PFSK-1 (cell line): ENCODE results near the gene POU2F2.

ENCODE experiments used
- FOXP2 ChIP-seq: optimal IDR thresholded peaks from 2 replicates; pipeline ENCODE3; 2011; ENCODE audit warnings: borderline replicate concordance, control low read depth, inconsistent platforms; ENCODE audit not compliant: insufficient read depth; ENCODE audit errors: extremely low read length, extremely low read depth
- POLR2AphosphoS5 ChIP-seq: IDR thresholded peaks from 2 replicates; pipeline ENCODE4 v1.6.1; 2012; ENCODE audit warnings: low read depth, mild to moderate bottlenecking, control low read depth, low read length, moderate library complexity
- SIN3A ChIP-seq: IDR thresholded peaks from 2 replicates; pipeline ENCODE4 v1.6.1; 2012; ENCODE audit warnings: mild to moderate bottlenecking, low read length, moderate library complexity, borderline replicate concordance; ENCODE audit not compliant: insufficient read depth
- TAF1 ChIP-seq: IDR thresholded peaks from 2 replicates; pipeline ENCODE4 v1.6.1; 2012; ENCODE audit warnings: low read length, control low read depth, borderline replicate concordance; ENCODE audit not compliant: insufficient read depth
- TF ChIP-seq, protein P1 (sequence below), 2 experiments: IDR thresholded peaks; 2 replicates each; pipeline versions ENCODE4 v1.6.1 to v1.8.0; 2011 to 2012; ENCODE audit warnings: low read depth in 2 of 2, low read length in 2 of 2, control low read depth in 1 of 2, inconsistent platforms in 1 of 2, mild to moderate bottlenecking in 1 of 2, moderate library complexity in 1 of 2; ENCODE audit not compliant: insufficient read depth in 1 of 2

Gene POU2F2

DNA sequence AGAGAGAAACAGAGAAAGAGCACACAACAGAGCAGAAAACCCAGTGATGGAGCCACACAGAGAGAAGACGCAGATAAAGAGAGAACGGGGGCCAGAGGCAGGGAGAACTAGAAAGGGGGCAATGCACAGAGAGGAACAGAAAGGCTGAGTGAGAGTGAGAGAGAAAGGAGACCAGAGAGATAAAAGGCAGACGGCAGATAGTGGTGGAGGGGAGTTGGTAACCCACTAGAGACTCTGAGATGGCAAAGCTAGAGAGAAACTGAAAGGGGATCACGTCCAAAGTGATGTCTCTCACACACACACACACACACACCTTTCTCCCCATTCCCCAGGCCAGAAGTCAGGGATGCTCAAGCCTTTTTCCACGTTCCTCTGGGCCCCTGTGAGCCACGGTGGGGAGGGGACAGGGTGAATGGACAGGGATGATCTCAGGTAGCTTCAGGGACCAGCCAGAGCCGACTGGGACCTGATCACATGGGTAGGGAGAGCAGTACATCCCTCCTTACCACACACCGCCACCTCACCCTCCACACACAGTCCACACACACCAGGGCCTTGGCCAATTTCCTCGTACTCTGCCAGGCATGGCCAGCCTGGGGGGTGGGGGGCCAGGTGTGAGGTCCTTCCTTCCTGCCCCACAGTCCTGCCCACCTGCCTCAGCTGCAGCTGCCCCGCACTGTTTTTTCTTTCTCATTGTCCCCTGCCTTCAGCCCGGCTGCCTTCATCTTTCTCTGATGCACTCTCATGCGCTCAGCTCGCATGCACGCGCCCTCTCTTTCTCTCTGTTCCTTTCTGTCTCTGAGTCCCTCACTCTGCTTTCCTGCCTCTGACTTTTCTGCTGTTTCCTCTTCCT lies 22.5 kb upstream of the POU2F2 start:
- TF ChIP-seq FOXP2 (no peak), TAF1 (no peak), SIN3A (no peak), POLR2AphosphoS5 (no peak)
- TF ChIP-seq, protein P1, sequence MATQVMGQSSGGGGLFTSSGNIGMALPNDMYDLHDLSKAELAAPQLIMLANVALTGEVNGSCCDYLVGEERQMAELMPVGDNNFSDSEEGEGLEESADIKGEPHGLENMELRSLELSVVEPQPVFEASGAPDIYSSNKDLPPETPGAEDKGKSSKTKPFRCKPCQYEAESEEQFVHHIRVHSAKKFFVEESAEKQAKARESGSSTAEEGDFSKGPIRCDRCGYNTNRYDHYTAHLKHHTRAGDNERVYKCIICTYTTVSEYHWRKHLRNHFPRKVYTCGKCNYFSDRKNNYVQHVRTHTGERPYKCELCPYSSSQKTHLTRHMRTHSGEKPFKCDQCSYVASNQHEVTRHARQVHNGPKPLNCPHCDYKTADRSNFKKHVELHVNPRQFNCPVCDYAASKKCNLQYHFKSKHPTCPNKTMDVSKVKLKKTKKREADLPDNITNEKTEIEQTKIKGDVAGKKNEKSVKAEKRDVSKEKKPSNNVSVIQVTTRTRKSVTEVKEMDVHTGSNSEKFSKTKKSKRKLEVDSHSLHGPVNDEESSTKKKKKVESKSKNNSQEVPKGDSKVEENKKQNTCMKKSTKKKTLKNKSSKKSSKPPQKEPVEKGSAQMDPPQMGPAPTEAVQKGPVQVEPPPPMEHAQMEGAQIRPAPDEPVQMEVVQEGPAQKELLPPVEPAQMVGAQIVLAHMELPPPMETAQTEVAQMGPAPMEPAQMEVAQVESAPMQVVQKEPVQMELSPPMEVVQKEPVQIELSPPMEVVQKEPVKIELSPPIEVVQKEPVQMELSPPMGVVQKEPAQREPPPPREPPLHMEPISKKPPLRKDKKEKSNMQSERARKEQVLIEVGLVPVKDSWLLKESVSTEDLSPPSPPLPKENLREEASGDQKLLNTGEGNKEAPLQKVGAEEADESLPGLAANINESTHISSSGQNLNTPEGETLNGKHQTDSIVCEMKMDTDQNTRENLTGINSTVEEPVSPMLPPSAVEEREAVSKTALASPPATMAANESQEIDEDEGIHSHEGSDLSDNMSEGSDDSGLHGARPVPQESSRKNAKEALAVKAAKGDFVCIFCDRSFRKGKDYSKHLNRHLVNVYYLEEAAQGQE (IDR thresholded peaks at IDR 0.05; ENCODE audit: insufficient read depth in 1 of 2, low read depth in 2 of 2, low read length in 2 of 2) = no peak

DNA sequence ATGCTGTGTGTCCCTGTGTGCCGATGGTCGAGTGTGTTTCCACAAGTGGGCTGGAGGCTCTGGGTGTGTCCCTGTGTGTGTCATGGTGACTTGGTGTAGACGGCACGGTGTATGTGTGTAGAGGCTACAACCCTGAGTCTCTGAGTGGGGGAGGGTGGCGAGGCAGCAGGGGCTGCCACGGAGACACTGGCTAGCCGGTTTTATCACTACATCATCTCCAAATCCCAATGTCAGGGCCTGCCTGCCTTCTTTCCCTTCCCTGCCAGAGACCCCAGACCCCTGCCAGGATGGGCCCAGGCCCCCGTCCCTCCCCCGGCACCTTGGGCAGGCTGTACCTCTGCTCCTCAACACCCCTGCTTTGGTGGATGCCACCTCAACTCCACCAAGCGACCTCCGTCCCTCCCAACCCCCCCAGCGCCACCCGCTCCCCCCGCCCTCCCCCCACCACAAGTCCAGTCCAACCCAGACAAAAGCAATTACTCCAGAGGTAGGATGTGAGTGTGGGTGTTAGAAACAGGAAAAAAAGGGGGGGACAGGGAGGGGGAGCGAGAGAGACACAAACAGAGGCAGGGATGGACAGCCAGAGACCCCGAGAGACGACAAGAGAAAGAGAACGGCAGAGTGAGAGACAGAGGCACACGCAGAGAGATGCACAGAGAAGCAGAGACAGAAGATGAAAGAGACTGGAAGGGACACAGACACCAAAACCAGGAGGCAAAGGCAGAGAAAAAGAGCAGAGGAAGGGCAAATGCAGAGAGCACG lies 21.6 kb upstream of the POU2F2 start:
- TF ChIP-seq FOXP2 = no peak
- no peak for TF ChIP-seq POLR2AphosphoS5
- no peak for TF ChIP-seq SIN3A
- no peak for TF ChIP-seq TAF1
- TF ChIP-seq, protein P1 (IDR thresholded peaks at IDR 0.05; ENCODE audit: insufficient read depth in 1 of 2, low read depth in 2 of 2, low read length in 2 of 2) = no peak

DNA sequence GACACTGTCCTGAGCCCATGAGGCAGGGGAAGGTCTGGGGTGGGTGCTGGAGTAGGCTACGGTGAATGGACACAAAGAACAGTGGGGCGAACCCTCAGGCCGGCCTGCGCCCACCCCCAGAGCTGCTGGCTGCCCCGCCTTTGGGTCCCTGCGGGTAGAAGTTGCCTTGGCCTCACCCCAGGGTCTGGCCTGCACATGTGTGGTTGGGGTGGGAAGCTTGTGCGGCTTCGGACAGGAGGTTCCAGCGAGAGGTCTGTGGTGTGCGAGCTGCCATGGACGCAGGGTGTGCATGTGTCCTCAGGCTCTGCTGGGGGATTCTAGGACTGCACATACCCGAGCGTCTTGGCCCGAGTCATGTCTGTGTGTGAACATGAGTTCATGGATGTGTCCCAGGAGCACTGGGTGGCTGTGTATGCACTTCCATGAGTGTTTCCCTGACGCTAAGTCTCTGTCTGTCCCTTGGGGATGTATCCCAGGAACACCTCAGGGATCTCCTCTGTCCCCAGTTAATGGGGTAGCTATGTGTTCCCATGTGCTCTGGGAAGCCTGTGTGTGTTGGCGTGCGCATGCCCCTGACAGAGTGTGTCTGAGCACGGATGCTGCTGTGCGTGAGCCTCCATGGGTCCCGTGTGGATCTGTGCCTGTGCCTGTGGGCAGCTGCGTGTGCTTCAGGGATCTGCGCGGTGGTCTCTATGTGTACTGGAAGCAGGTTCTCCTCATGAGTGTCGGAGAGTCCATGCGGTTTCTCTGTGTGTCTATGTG lies 20.8 kb upstream of the POU2F2 start:
- TF ChIP-seq POLR2AphosphoS5 (no peak), SIN3A (no peak), TAF1 (no peak), FOXP2 (no peak)
- TF ChIP-seq, protein P1 (IDR thresholded peaks at IDR 0.05; ENCODE audit: insufficient read depth in 1 of 2, low read depth in 2 of 2, low read length in 2 of 2) = no peak

DNA sequence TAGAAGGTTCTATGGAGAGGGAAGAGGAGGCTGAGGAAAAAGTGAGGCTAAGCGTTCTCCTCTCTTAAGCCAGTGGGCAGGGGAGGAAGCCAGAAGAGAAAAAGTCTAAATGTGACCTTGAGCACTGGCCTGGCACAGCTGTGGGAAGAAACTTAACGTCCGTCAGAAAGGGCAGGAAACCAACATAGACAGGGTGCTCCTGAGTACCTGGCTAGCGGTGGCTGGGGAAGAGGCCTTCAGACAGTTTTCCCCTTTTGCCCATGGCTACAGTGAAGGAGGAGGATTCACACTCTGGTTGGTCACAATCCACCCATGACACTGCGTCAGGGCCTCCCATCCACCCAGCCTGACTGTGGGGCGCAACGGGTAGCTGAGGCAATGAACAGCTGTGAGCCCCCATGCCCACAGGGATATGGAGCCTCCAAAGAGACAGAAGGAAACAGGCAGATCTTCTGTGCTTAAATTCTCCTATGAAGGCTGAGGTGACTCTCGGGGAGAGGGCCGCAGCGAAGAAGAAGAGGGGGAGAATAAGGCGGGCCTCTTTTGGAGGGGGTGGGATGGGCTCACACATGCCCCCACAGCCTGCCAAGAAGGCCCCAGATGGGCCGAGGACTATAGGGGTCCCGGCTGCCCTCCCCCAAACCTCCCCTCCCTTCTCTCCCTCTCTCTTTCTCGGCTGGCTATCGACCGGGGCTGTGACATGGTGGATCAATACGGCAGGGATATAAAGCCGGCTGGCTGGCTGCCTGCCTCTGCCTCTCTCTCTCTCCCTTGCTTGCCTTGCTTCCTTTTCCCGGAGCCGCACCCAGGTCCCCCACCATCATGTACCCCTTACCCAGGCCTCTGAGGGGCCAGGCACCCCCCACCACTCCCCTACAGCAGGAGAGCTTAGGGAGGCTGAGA lies 19.8 kb upstream of the POU2F2 start:
- TF ChIP-seq FOXP2 (no peak), TAF1 (no peak), POLR2AphosphoS5 (no peak), SIN3A (no peak)
- TF ChIP-seq, protein P1 (IDR thresholded peaks at IDR 0.05; ENCODE audit: insufficient read depth in 1 of 2, low read depth in 2 of 2, low read length in 2 of 2) = no peak
